Measurements from ENCODE around the gene TNFRSF6B.

TNFRSF6B gene

DNA sequence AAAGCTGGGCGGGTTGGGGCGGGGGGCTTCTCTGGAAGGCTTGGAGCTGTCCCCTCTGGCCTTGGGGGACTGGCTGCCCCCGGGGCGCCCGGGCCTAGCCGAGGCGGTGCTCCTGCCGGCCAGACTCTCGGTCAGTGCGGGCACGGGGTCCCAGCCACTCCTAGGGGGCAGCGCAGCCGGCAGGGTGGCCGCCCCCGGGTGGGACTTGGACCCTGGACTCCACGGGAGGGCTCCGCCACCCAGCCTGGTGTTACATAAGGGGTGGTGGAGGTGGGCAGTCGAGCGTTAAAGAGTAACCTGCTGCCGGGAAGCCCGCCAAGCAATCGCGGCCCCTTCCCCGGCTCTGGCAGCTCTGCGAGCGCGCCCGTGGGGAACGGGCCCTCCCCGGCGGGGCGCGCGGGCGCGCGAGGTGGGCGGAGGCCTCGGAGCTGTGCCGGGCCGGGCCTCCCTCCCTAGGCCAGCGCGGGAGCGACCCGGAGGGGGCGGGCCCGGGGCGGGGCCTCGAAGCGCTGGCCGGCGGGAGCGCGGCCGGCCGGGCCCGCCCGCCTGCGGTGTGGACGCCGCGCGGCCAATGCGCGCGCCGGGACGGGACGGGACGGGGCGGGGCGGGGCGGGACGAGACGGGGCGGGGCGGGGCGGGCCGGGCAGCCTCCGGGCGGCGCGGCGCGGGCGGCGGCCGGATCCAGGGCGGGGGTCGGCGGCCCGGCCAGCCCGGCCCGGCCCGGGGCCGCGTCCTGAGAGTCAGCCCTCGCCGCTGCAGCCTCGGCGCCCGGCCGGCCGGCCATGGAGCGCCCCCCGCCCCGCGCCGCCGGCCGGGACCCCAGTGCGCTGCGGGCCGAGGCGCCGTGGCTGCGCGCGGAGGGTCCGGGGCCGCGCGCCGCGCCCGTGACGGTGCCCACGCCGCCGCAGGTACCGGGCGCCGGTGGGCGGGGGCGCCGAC, 42.9 kb downstream of the TNFRSF6B start, which contains the start of gene SLC2A4RG:
Gene SLC2A4RG (plus strand): TSS at position 647 of the 940 bp plus-strand sequence. CDS start 137 bp downstream, at position 784.
- peak; percentile 59 for DNase-seq

DNA sequence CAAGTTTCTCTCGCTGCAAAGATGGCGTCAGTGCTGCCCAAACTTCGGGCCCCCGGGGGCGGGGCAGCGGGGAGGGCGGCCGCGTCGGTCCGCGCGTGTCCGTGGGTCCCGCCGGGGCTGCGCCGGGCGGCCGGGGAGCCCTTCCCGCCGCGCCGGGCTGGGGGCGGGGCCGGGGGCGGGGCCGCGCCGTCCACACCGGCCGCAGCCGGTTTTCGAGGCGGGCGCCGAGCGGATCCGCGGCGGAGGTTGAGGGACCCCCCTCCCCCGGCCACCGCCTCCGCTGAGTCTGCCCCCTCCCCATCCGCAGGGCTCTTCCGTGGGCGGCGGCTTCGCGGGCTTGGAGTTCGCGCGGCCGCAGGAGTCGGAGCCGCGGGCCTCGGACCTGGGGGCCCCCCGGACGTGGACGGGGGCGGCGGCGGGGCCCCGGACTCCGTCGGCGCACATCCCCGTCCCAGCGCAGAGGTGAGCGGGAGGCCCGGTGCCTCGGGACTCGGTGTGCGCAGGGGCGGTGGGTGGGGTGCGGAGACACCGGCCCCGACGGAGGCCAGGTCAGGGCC, 43.7 kb downstream of the TNFRSF6B start:
- DNase-seq, result peak; percentile 42

GRCh38 chr20:63740627-63741353, 44.3 kb downstream of the TNFRSF6B start:
- DNase-seq, result peak; percentile 35

DNA sequence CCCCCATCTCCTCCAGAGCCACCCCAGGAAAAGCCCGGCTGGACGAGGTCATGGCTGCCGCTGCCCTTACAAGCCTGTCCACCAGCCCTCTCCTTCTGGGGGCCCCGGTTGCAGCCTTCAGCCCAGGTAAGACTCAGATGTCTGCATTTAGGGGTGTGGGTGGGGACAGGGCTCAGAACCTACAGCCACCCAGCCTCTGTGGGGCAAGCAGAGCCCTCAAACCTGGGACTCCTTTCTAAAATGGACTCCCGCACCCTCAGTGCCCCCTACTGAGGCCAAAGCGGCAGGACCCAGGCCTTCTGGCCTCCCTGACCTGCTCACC, 44.9 kb downstream of the TNFRSF6B start:
- no peak for DNase-seq

DNA sequence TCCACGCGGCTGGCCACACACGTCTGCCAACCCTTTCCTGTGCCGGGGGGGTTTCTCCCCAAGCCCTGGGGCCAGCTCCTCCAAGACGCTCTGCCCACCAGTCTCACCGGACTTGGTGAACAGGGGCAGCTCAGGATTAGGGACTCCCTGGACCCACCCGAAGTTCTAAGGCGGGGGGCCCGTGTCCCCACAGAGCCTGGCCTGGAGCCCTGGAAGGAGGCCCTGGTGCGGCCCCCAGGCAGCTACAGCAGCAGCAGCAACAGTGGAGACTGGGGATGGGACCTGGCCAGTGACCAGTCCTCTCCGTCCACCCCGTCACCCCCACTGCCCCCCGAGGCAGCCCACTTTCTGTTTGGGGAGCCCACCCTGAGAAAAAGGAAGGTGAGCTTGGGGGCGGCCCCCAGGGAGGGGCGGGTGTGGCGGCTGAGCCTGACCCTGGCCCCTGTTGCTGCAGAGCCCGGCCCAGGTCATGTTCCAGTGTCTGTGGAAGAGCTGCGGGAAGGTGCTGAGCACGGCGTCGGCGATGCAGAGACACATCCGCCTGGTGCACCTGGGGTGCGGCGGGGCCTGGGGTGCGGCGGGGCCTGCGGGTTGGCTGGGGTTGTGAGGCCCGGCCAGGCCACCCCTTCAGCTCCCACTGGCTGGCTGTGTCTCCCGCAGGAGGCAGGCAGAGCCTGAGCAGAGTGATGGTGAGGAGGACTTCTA, 45.4 kb downstream of the TNFRSF6B start:
- no peak for DNase-seq

GRCh38 chr20:63742381-63743024, 46.1 kb downstream of the TNFRSF6B start:
- no peak for DNase-seq

DNA sequence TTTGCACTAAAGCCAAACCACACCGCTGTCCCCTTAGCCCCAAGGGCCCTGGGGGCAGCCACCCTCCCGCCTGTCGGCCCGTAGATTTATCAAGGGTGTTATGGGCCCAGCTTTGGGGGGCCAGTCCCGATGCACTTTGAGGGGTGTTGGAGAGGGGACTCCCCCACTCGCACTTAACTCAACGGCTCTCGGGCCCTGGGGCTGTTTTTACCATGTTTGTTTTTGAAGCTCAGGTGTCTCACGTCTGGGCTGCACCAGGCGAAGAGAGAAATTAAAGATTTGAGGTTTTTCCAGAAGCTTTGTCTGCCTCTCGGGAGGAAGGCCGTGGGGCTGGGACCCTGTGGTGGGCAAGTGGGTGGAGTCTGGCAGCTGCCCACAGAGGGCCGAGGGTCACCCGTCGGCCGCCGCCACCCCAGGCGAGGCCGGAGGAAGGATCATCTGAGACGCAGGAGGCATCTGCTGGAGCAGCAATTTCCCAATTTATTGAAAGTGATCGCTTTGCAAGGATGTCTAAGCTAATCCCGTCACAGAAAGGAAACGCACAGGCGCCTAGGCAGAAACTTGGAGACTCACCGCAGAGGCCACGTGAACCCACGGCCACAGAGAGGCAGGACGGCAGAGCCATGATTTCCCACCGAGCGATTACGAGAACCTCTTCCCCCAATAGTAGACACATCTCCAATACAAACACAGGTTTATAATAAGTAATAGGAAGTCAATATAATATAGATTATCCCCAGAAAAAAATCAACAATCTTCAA, 46.9 kb downstream of the TNFRSF6B start:
- no peak for DNase-seq

DNA sequence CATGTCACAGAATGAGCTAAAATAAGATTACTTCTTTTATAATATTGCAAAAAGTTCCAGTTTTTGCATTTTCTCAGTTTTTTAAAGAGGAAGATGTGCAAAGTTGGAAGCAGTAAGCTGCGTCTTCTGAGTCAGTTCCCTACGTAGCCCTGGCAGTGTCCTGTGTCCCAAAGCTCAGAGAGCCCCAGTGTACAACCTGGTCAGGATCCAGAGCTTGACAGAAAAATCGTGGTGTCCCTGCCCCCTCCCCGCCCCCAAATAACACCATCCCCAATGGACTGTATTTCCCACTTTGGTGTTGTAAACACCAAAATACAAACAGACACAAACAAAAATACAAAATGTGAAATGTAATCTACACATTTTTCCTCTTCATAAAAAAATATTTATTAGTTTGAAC, 47.7 kb downstream of the TNFRSF6B start:
- no peak for DNase-seq

GRCh38 chr20:63744574-63745423, 48.3 kb downstream of the TNFRSF6B start:
- DNase-seq, result no peak

- DNase-seq, result no peak
Observed at GRCh38 chr20:63745424-63745805, 49.0 kb downstream of the TNFRSF6B start.

DNA sequence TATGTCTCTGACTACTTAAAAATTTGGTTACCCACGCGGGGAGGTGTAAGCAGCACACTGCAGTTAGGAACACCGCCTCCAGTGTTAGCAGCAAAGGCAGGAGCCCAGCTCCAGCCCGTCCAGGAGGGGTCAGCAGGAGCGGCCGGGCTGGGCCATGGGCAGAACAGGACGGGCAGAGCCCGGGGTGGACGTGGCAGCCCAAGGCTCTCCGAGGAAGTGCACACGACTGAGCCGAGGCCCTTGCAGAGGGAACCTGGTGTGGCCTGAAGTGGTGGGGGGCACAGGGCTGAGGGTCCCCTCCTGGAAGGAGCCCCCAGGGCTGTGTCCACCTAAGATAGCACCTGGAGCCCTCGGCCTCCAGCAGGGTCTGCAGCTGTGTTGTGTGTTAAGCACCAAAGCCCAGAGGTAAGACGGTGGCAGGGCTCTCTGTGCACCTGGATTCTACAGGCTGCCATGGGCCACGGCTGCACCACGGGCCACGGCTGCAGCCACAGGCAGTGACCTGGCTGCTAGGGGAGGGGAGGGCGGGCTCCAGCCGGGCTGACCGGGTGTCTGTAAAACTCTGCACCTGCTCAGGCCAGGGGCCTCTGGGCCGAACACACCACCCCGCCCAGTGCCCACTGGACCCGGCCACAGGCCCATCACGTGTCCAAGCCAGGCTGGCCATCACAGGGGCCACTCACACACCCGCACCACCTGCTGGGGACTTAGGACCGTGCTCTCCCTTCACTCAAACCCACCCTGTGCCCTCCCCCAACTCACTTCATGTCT, 49.7 kb downstream of the TNFRSF6B start:
- DNase-seq, result no peak

- no peak for DNase-seq
Observed at GRCh38 chr20:63746751-63747315, 50.4 kb downstream of the TNFRSF6B start.

GRCh38 chr20:63747622-63748069, 51.2 kb downstream of the TNFRSF6B start:
- no peak for DNase-seq

All from activated gamma-delta T cell treated with Interleukin-2 at 50 U/mL for 16 hours (primary cell).